Loucy (cell line): Measurements from ENCODE around the gene PDGFD.

Experiments
- H2AFZ ChIP-seq: fragments of 200-600 bp; sonication (generic); 2 replicates; pipeline ENCODE4 v1.6.0; 2016; ENCODE audit warnings: antibody characterized with exemption, mild to moderate bottlenecking, low read length, moderate library complexity
- H3F3A ChIP-seq: fragments of 200-600 bp; 2 replicates; pipeline ENCODE4 v1.6.0; 2016; ENCODE audit warnings: antibody characterized with exemption, low read depth, mild to moderate bottlenecking
- H3K27me3 ChIP-seq: fragments of 200-600 bp; sonication (generic); 2 replicates; pipeline ENCODE4 v1.6.1; 2014; ENCODE audit warnings: low read length, mild to moderate bottlenecking; ENCODE audit not compliant: insufficient read depth, poor library complexity, severe bottlenecking
- H3K36me3 ChIP-seq: fragments of 200-600 bp; sonication (generic); 2 replicates; pipeline ENCODE4 v1.6.1; 2016; ENCODE audit warnings: low read length; ENCODE audit not compliant: insufficient read depth
- H3K4me1 ChIP-seq: fragments of 200-600 bp; sonication (generic); 2 replicates; pipeline ENCODE4 v1.5.1; 2014; ENCODE audit warnings: low read length, mild to moderate bottlenecking; ENCODE audit not compliant: insufficient read depth, poor library complexity, severe bottlenecking
- H3K4me2 ChIP-seq: fragments of 200-600 bp; sonication (generic); 2 replicates; pipeline ENCODE4 v1.6.0; 2014; ENCODE audit warnings: antibody characterized with exemption, low read length, low read depth, mild to moderate bottlenecking; ENCODE audit not compliant: poor library complexity, severe bottlenecking
- H3K4me3 ChIP-seq: fragments of 200-600 bp; sonication (generic); 2 replicates; pipeline ENCODE4 v1.5.1; 2014; ENCODE audit warnings: low read length, mild to moderate bottlenecking, mixed read lengths; ENCODE audit not compliant: poor library complexity, severe bottlenecking
- H3K79me2 ChIP-seq: fragments of 200-600 bp; sonication (generic); 2 replicates; pipeline ENCODE4 v1.6.1; 2014; ENCODE audit warnings: low read length; ENCODE audit not compliant: insufficient read depth
- H3K9ac ChIP-seq: fragments of 200-600 bp; sonication (generic); 2 replicates; pipeline ENCODE4 v1.6.0; 2014; ENCODE audit warnings: mild to moderate bottlenecking, low read depth, low read length, moderate library complexity; ENCODE audit not compliant: poor library complexity, severe bottlenecking
- H3K9me2 ChIP-seq: fragments of 200-600 bp; sonication (generic); replicated peaks from 2 replicates; pipeline ENCODE4 v1.6.1; 2016; ENCODE audit warnings: low read depth, low read length, mixed read lengths
- H3K9me3 ChIP-seq: fragments of 200-600 bp; sonication (generic); 2 replicates; pipeline ENCODE4 v1.6.1; 2014; ENCODE audit warnings: mild to moderate bottlenecking, antibody characterized with exemption, low read length, low read depth; ENCODE audit not compliant: insufficient read depth
- H4K20me1 ChIP-seq: fragments of 200-600 bp; sonication (generic); 2 replicates; pipeline ENCODE4 v1.6.0; 2014; ENCODE audit warnings: antibody characterized with exemption, low read length, mild to moderate bottlenecking; ENCODE audit not compliant: insufficient read depth, poor library complexity, severe bottlenecking
- CTCF ChIP-seq: fragments of 200-600 bp; sonication (generic); conservative IDR thresholded peaks from 2 replicates; pipeline ENCODE4 v1.5.1; 2014; ENCODE audit warnings: mild to moderate bottlenecking, antibody characterized with exemption, low read length
- EZH2phosphoT487 ChIP-seq: fragments of 200-600 bp; IDR thresholded peaks from 2 replicates; pipeline ENCODE4 v1.6.1; 2018; ENCODE audit warnings: antibody characterized with exemption, mild to moderate bottlenecking, moderate library complexity, borderline replicate concordance

Gene PDGFD

GRCh38 chr11:103995896-103996295, 168.1 kb downstream of the PDGFD start:
- no peak overlapping the region for H3K9ac ChIP-seq

GRCh38 chr11:103994518-103994917, 169.4 kb downstream of the PDGFD start:
- no peak for TF ChIP-seq EZH2phosphoT487
- TF ChIP-seq CTCF = no peak

More at GRCh38 chr11:103995896-103996295, 168.1 kb downstream of the PDGFD start:
- Histone ChIP-seq H3K4me2 (no peak overlapping the region), H2AFZ (no peak overlapping the region), H3K4me3 (no peak overlapping the region), H3K4me1 (no peaks in the 10 kb centered on the region), H3K36me3 (no peaks in the 10 kb centered on the region), H3K27me3 (no peaks in the 10 kb centered on the region), H3K9me2 (no peaks in the 10 kb centered on the region), H4K20me1 (no peaks in the 10 kb centered on the region), H3F3A (no peaks in the 10 kb centered on the region), H3K79me2 (no peaks in the 10 kb centered on the region), H3K9me3 (no peaks in the 10 kb centered on the region)
- TF ChIP-seq CTCF (no peak), EZH2phosphoT487 (no peak)

GRCh38 chr11:103994094-103994493, 169.9 kb downstream of the PDGFD start:
- Histone ChIP-seq H3K4me3 (no peak overlapping the region), H3K9me3 (no peaks in the 10 kb centered on the region), H2AFZ (no peak overlapping the region), H3K4me2 (no peak overlapping the region), H3K36me3 (no peaks in the 10 kb centered on the region), H3K4me1 (no peaks in the 10 kb centered on the region), H3K9ac (no peak overlapping the region), H3K9me2 (no peaks in the 10 kb centered on the region), H3F3A (no peaks in the 10 kb centered on the region), H4K20me1 (no peaks in the 10 kb centered on the region), H3K79me2 (no peaks in the 10 kb centered on the region), H3K27me3 (no peaks in the 10 kb centered on the region)
- TF ChIP-seq EZH2phosphoT487 = no peak
- no peak for TF ChIP-seq CTCF

More at GRCh38 chr11:103994518-103994917, 169.4 kb downstream of the PDGFD start:
- Histone ChIP-seq H3K9ac (no peak overlapping the region), H3K9me3 (no peaks in the 10 kb centered on the region), H3K9me2 (no peaks in the 10 kb centered on the region), H3K4me3 (no peak overlapping the region), H2AFZ (no peak overlapping the region), H3F3A (no peaks in the 10 kb centered on the region), H3K4me2 (no peak overlapping the region), H3K79me2 (no peaks in the 10 kb centered on the region), H3K36me3 (no peaks in the 10 kb centered on the region), H3K27me3 (no peaks in the 10 kb centered on the region), H4K20me1 (no peaks in the 10 kb centered on the region), H3K4me1 (no peaks in the 10 kb centered on the region)
